A549 (cell line): ENCODE measurements around the gene BCAS3. TPM values are rescaled to one million over a fixed set of nuclear protein-coding genes. Genes with fewer than 3 reads are reported as not detected.
A peak's percentile ranks its signal among the peaks of the same experiment; 100 is the strongest.

Source experiments
- ATAC-seq, 2 experiments: fragments of 200-7000 bp in 1 of 2; fragments of >200 bp in 1 of 2; cut with Nextera tagmentation in 1 of 2; cut with Tn5 transposase in 1 of 2; 3 replicates each; pipeline versions ENCODE4 v1.8.0 to v1.9.1; 2018 to 2020; ENCODE audit warnings: mild to moderate bottlenecking in 1 of 2, moderate library complexity in 1 of 2
- CTCF ChIA-PET: fragments of 300-600 bp; sonication (Branson Sonifier 250); formaldehyde crosslinking; extraction: SDS; loops from one replicate; lab custom pipeline; 2021; ENCODE audit warnings: antibody characterized with exemption, inconsistent platforms; lab: Yijun Ruan, JAX
- POLR2A ChIA-PET: fragments of 350-600 bp; formaldehyde crosslinking; extraction: SDS; loops from one replicate; lab custom pipeline; 2021; ENCODE audit warnings: antibody characterized with exemption, inconsistent platforms; lab: Yijun Ruan, JAX
- DNase-seq, 2 experiments: peaks; one replicate each; pipeline versions ENCODE4 v3.0.0 to v3.0.0-alpha.2; 2011 to 2016; ENCODE audit warnings: low read depth in 1 of 2, low spot score in 1 of 2
- FAIRE-seq: peaks from 2 replicates; lab custom pipeline; 2011; peaks lifted over from hg19 to GRCh38; lab: Jason Lieb, UNC
- H3K27ac ChIP-seq, 2 experiments: fragments of >200 bp; sonication (Bioruptor Twin); formaldehyde crosslinking; 3 replicates each; pipeline ENCODE4 v1.5.1; 2016 to 2017
- H3K4me1 ChIP-seq: fragments of >200 bp; sonication (Bioruptor Twin); formaldehyde crosslinking; 3 replicates; pipeline ENCODE4 v1.6.1; 2016
- H3K4me2 ChIP-seq: fragments of >200 bp; sonication (Bioruptor Twin); formaldehyde crosslinking; 3 replicates; pipeline ENCODE4 v1.6.1; 2016
- H3K4me3 ChIP-seq: fragments of >200 bp; sonication (Bioruptor Twin); formaldehyde crosslinking; 3 replicates; pipeline ENCODE4 v1.5.1; 2016
- H3K9me3 ChIP-seq: fragments of >200 bp; sonication (Bioruptor Twin); formaldehyde crosslinking; 3 replicates; pipeline ENCODE4 v1.6.1; 2016
- BHLHE40 ChIP-seq: IDR thresholded peaks from 2 replicates; pipeline ENCODE4 v1.6.1; 2012; ENCODE audit warnings: low read depth, low read length, inconsistent platforms
- CBX8 ChIP-seq: fragments of 200-600 bp; sonication (generic); IDR thresholded peaks from 2 replicates; pipeline ENCODE4 v1.6.1; 2016
- CEBPB ChIP-seq, 2 experiments: fragments of >200 bp in 1 of 2; sonication (Bioruptor Twin) in 1 of 2; formaldehyde crosslinking in 1 of 2; IDR thresholded peaks; 2 replicates each; pipeline ENCODE4 v1.6.1; 2012 to 2016
- CHD2 ChIP-seq: fragments of 150-350 bp; IDR thresholded peaks from 2 replicates; pipeline ENCODE4 v1.6.1; 2014; ENCODE audit warnings: low read length; ENCODE audit not compliant: partially characterized antibody
- CHD4 ChIP-seq: fragments of 200-600 bp; sonication (generic); IDR thresholded peaks from 2 replicates; pipeline ENCODE4 v1.6.1; 2016; ENCODE audit warnings: antibody characterized with exemption, mild to moderate bottlenecking, borderline replicate concordance
- EHMT2 ChIP-seq: fragments of 200-600 bp; sonication (generic); IDR thresholded peaks from 2 replicates; pipeline ENCODE4 v1.6.1; 2016; ENCODE audit warnings: antibody characterized with exemption, low read depth, mild to moderate bottlenecking, moderate library complexity
- EP300 ChIP-seq, 2 experiments: fragments of >200 bp; sonication (Bioruptor Twin); formaldehyde crosslinking; IDR thresholded peaks; 2 replicates in 1 of 2; 3 replicates in 1 of 2; pipeline ENCODE4 v1.6.1; 2016 to 2017
- ESRRA ChIP-seq: fragments of 150-350 bp; IDR thresholded peaks from 2 replicates; pipeline ENCODE4 v1.6.1; 2014; ENCODE audit warnings: mild to moderate bottlenecking, low read length, borderline replicate concordance
- FOSB ChIP-seq: fragments of 250-450 bp; sonication (Bioruptor Pico); IDR thresholded peaks from 2 replicates; pipeline ENCODE4 v1.5.0; 2020; ENCODE audit warnings: mild to moderate bottlenecking, moderate library complexity
- FOSL2 ChIP-seq, 2 experiments: fragments of 450-650 bp in 1 of 2; fragments of >200 bp in 1 of 2; sonication (Bioruptor Twin) in 1 of 2; formaldehyde crosslinking; IDR thresholded peaks; 2 replicates each; pipeline versions ENCODE4 v1.5.0 to v1.6.1; 2016 to 2020; ENCODE audit warnings: mild to moderate bottlenecking in 1 of 2, moderate library complexity in 1 of 2
- GATA3 ChIP-seq: IDR thresholded peaks from 2 replicates; pipeline ENCODE4 v1.6.1; 2012; ENCODE audit warnings: borderline replicate concordance
- HDAC2 ChIP-seq: fragments of 200-600 bp; sonication (generic); IDR thresholded peaks from 2 replicates; pipeline ENCODE4 v1.6.1; 2016
- HOXA7 ChIP-seq: fragments of 250-450 bp; sonication (Bioruptor Pico); IDR thresholded peaks from 2 replicates; pipeline ENCODE4 v1.5.0; 2020; ENCODE audit warnings: mild to moderate bottlenecking, moderate library complexity
- HOXB13 ChIP-seq: fragments of 250-450 bp; sonication (Bioruptor Pico); IDR thresholded peaks from 2 replicates; pipeline ENCODE4 v1.5.0; 2020; ENCODE audit warnings: low read depth, mild to moderate bottlenecking, moderate library complexity
- JUN ChIP-seq, 2 experiments: fragments of >200 bp; sonication (Bioruptor Twin); formaldehyde crosslinking; IDR thresholded peaks; 2 replicates in 1 of 2; 3 replicates in 1 of 2; pipeline ENCODE4 v1.6.1; 2016 to 2017
- JUNB ChIP-seq: fragments of >200 bp; sonication (Bioruptor Twin); formaldehyde crosslinking; IDR thresholded peaks from 2 replicates; pipeline ENCODE4 v1.6.1; 2016
- KDM1A ChIP-seq: fragments of 200-600 bp; sonication (generic); IDR thresholded peaks from 2 replicates; pipeline ENCODE4 v1.6.1; 2016; ENCODE audit warnings: low read depth, mild to moderate bottlenecking
- RCOR1 ChIP-seq: fragments of 150-350 bp; IDR thresholded peaks from 2 replicates; pipeline ENCODE4 v1.6.1; 2014; ENCODE audit warnings: antibody characterized with exemption, low read length, low read depth
- SMC3 ChIP-seq: fragments of >200 bp; sonication (Bioruptor Twin); formaldehyde crosslinking; IDR thresholded peaks from 3 replicates; pipeline ENCODE4 v1.6.1; 2018; ENCODE audit warnings: inconsistent platforms
- TP53 ChIP-seq: fragments of 250-450 bp; sonication (Bioruptor Pico); IDR thresholded peaks from 2 replicates; pipeline ENCODE4 v1.5.0; 2021; ENCODE audit warnings: mild to moderate bottlenecking, moderate library complexity
- ZSCAN20 ChIP-seq: fragments of 250-450 bp; sonication (Bioruptor Pico); IDR thresholded peaks from 2 replicates; pipeline ENCODE4 v1.8.0; 2022; ENCODE audit warnings: mild to moderate bottlenecking, moderate library complexity
- WGBS: methylation state at CpG from one replicate; pipeline ENCODE4 v1.1.6; 2017; ENCODE audit errors: missing lambda C conversion rate; 5-methylcytosine and 5-hydroxymethylcytosine counted together
- polyA plus RNA-seq, 4 experiments: library from polyadenylated mRNA; depleted of rRNA in 3 of 4; stranded (reverse); fragments of >200 nt; fragmentation: RNase III in 1 of 4; extraction: RNeasy Plus Mini Kit Qiagen cat#74134 plus additional on column Dnase treatment in 1 of 4; gene quantifications; 2 replicates in 3 of 4; 3 replicates in 1 of 4; pipeline ENCODE4 v1.2.3, GENCODE V29; 2011 to 2017
- TF ChIP-seq, protein P1 (sequence below): fragments of 250-450 bp; sonication (Bioruptor Pico); IDR thresholded peaks from 2 replicates; pipeline ENCODE4 v1.5.0; 2021; ENCODE audit warnings: mild to moderate bottlenecking, moderate library complexity, borderline replicate concordance
- TF ChIP-seq, protein P2 (sequence below): IDR thresholded peaks from 2 replicates; pipeline ENCODE4 v1.6.1; 2012; ENCODE audit warnings: low read depth, borderline replicate concordance
- TF ChIP-seq, protein P3 (sequence below): fragments of 250-450 bp; sonication (Bioruptor Pico); IDR thresholded peaks from 2 replicates; pipeline ENCODE4 v1.5.0; 2020; ENCODE audit warnings: low read depth, mild to moderate bottlenecking, moderate library complexity

BCAS3 gene
- polyA plus RNA-seq, 2 of the 4 experiments (the other 2 are of a cell fraction): 14.7 to 43.4 TPM

DNA sequence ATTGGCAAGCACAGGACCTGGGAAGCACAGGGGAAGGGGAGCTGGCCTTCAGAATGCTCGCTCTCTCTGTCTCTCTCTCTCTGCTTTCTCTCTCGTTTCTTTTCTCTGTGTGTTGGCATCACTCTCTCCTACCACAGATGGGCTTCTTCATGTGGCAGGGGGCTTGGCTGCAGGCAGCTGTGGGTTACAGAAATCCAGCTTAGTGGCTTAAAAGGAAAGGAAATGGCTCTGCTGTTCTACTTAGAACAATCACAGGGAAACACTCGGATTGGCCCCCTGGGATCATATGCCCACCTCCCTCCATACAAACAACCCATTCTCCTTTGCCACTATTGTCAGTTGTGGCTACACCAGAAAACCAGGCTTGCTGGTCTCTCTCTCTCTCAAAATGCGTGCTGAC, 742.4 kb downstream of the BCAS3 start:
- ChIA-PET CTCF (interaction anchor here (1.3 to 19.8 kb wide), 7 partner anchors 8 to 417 kb away, joined by 5 to 357 read pairs (median 7); no protein-coding TSS in a partner anchor), POLR2A (interaction anchor here (0.6 kb wide), 1 partner anchor 131 kb away, joined by 3 read pairs; no protein-coding TSS in a partner anchor)
- FAIRE-seq (no peak), DNase-seq (no peak), ATAC-seq (no peak)
- Histone ChIP-seq H3K27ac (peak overlapping the region in 1 of 2 experiments; percentile 4; a peak in 1 of 6 replicates), H3K9me3 (no peaks in the 10 kb centered on the region), H3K4me2 (no peak overlapping the region), H3K4me1 (peaks cover 11% of the 10 kb centered on the region; the same call in 2 of the 3 replicates), H3K4me3 (no peak overlapping the region)
- no peak for TF ChIP-seq JUN (IDR thresholded peaks at IDR 0.05)
- WGBS: 79% methylated on average over 4 of the region's 4 CpGs

DNA sequence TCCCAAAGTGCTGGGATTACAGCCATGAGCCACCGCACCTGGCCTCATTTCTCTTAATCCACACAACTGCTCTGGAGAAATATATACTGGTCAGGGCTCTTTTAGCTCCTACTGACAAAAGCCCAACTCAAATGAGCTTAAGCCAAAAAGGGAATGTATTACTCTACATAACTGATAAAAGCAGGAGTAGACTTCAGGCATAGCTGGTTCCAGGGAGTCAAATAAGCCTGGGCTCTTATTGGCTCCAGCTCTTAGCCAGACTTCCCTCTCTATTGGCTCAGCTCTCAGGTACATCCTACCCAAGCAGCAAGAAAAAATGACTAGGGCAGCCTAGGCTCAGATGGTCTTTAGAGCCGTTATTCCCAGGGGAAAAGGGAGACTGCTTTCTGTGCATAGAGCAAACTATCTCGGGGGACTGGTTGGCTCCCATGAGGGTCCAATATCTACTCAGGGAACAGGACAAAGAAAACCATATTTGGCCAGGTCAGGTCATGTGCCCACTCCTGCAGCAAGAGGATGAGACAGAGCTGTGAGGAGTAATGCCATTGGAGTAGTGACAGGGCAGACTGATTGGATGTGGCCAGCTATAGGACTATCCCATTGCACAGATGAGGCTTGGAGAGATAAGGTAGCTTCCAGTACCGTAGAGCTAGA, 743.2 kb downstream of the BCAS3 start:
- no peak for ATAC-seq
- TF ChIP-seq FOSB (CRISPR knock-in tag): no peak
- TF ChIP-seq EHMT2: no peak
- TF ChIP-seq SMC3: no peak
- TF ChIP-seq HOXB13 (CRISPR knock-in tag): no peak
- no peak for TF ChIP-seq CHD4
- no peak for TF ChIP-seq HOXA7 (CRISPR knock-in tag)
- TF ChIP-seq, protein P1, sequence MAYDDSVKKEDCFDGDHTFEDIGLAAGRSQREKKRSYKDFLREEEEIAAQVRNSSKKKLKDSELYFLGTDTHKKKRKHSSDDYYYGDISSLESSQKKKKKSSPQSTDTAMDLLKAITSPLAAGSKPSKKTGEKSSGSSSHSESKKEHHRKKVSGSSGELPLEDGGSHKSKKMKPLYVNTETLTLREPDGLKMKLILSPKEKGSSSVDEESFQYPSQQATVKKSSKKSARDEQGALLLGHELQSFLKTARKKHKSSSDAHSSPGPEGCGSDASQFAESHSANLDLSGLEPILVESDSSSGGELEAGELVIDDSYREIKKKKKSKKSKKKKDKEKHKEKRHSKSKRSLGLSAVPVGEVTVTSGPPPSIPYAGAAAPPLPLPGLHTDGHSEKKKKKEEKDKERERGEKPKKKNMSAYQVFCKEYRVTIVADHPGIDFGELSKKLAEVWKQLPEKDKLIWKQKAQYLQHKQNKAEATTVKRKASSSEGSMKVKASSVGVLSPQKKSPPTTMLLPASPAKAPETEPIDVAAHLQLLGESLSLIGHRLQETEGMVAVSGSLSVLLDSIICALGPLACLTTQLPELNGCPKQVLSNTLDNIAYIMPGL: no peak
- no peak for TF ChIP-seq CHD2
- TF ChIP-seq, protein P2, sequence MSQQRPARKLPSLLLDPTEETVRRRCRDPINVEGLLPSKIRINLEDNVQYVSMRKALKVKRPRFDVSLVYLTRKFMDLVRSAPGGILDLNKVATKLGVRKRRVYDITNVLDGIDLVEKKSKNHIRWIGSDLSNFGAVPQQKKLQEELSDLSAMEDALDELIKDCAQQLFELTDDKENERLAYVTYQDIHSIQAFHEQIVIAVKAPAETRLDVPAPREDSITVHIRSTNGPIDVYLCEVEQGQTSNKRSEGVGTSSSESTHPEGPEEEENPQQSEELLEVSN: no peak
- TF ChIP-seq, protein P3, sequence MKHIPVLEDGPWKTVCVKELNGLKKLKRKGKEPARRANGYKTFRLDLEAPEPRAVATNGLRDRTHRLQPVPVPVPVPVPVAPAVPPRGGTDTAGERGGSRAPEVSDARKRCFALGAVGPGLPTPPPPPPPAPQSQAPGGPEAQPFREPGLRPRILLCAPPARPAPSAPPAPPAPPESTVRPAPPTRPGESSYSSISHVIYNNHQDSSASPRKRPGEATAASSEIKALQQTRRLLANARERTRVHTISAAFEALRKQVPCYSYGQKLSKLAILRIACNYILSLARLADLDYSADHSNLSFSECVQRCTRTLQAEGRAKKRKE: no peak
- no peak for TF ChIP-seq RCOR1
- no peak for TF ChIP-seq ESRRA
- TF ChIP-seq GATA3: no peak
- TF ChIP-seq JUN (IDR thresholded peaks at IDR 0.05): no peak
- TF ChIP-seq BHLHE40: no peak
- TF ChIP-seq CBX8: no peak
- TF ChIP-seq FOSL2 (IDR thresholded peaks at IDR 0.05): no peak
- TF ChIP-seq FOSL2 (CRISPR knock-in tag; IDR thresholded peaks at IDR 0.05): no peak
- no peak for FAIRE-seq
- POLR2A ChIA-PET: interaction anchor here (0.6 kb wide), 1 partner anchor 107 kb away, joined by 4 read pairs; no protein-coding TSS in a partner anchor
- Histone ChIP-seq H3K4me2 (no peak overlapping the region), H3K27ac (no peak overlapping the region), H3K9me3 (no peaks in the 10 kb centered on the region), H3K4me3 (no peak overlapping the region), H3K4me1 (peaks cover 14% of the 10 kb centered on the region)
- 88% methylated on average over 4 of the region's 4 CpGs for WGBS
- DNase-seq: no peak
- CTCF ChIA-PET: interaction anchor here (0.6 to 19.8 kb wide), 12 partner anchors 9 to 416 kb away, joined by 3 to 357 read pairs (median 5); no protein-coding TSS in a partner anchor

DNA sequence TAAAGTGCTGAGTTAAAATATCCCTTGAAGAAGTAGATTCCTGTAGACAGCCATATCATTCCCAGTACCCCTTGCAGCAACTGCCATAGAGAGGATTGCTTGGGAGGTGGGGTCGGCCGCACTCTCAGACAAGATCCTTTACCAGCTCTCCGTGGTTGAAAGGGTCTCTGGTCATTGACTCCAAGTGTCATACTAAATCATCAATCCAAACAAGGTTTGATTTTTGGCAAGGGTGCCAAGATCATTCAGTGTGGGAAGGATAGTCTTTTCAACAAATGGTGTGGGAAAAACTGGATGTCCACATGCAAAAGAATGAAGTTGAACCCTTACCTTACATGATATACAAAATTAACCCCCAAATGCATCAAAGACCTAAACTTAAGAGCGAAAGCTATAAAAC, 743.8 kb downstream of the BCAS3 start:
- H3K27ac ChIP-seq: no peak overlapping the region
- H3K4me2 ChIP-seq: no peak overlapping the region
- ATAC-seq: no peak
- H3K9me3 ChIP-seq: no peaks in the 10 kb centered on the region
- no peak for FAIRE-seq
- CTCF ChIA-PET: interaction anchor here (0.6 to 19.8 kb wide), 8 partner anchors 9 to 415 kb away, joined by 3 to 357 read pairs (median 6); no protein-coding TSS in a partner anchor
- POLR2A ChIA-PET: interaction anchor here (0.6 kb wide), 1 partner anchor 106 kb away, joined by 4 read pairs; no protein-coding TSS in a partner anchor
- TF ChIP-seq CHD4: no peak
- no peak for TF ChIP-seq TP53 (CRISPR knock-in tag)
- no peak for TF ChIP-seq EHMT2
- no peak for TF ChIP-seq BHLHE40
- TF ChIP-seq, protein P3: no peak
- no peak for TF ChIP-seq HDAC2
- TF ChIP-seq CHD2: no peak
- no peak for TF ChIP-seq EP300 (IDR thresholded peaks at IDR 0.05)
- TF ChIP-seq CEBPB (IDR thresholded peaks at IDR 0.05): no peak
- no peak for TF ChIP-seq KDM1A
- TF ChIP-seq ZSCAN20 (CRISPR knock-in tag): no peak
- no peak for TF ChIP-seq JUNB
- no peak overlapping the region for H3K4me3 ChIP-seq
- peaks cover 19% of the 10 kb centered on the region for H3K4me1 ChIP-seq
- DNase-seq: no peak
- 88% methylated on average over 4 of the region's 4 CpGs for WGBS
